ENCODE measurements around the gene SGK1.
"Not testable (repeated sequence)": the region's sequence is repeated elsewhere in the genome, so short reads cannot be mapped to it uniquely, and the experiment has no call there.

Gene SGK1

DNA sequence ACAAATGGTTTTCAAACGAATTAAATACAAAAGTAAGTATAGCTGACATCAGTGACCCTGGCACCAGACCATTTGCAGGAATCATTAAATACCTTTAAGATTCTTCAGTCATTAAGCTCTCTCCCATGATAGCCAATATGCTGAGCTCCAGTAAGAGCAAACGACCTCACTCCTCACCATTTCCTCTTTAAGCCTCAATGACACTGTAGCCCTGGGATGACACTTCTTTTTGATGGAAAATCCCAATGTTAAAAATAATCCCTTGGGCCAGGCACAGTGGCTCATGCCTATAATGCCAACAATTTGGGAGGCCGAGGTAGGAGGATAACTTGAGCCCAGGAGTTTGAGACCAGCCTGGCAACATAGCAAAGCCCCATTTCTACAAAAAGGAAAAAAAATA is 3.3 kb upstream of the SGK1 start:
- peaks cover 4% of the 10 kb centered on the region for H3K4me1 ChIP-seq (ENCODE audit: control insufficient read depth, insufficient read depth, low read length)
- no peaks in the 10 kb centered on the region for H3K36me3 ChIP-seq (ENCODE audit: control insufficient read depth in 2 of 2, insufficient read depth in 1 of 2, low read length in 2 of 2)
- ChIA-PET POLR2A (no interaction called here), CTCF (no interaction called here)
- H3K9me3 ChIP-seq (ENCODE audit: control insufficient read depth, insufficient read depth, low read depth, low read length), result no peaks in the 10 kb centered on the region
- H3K4me3 ChIP-seq (ENCODE audit: low read depth, low read length), result no peak overlapping the region
- no peak overlapping the region for H3K27ac ChIP-seq (ENCODE audit: extremely low read depth, low read depth, low read length)
- TF ChIP-seq ZNF121 (tag by site-specific recombination; IDR thresholded peaks at IDR 0.05), result no peak
- TF ChIP-seq ZNF140 (tag by site-specific recombination; IDR thresholded peaks at IDR 0.05), result no peak
- no peak for TF ChIP-seq ZXDB (tag by site-specific recombination; IDR thresholded peaks at IDR 0.05)
- TF ChIP-seq ZFHX2 (tag by site-specific recombination; conservative IDR thresholded peaks at IDR 0.05), result no peak
- TF ChIP-seq, protein P1, sequence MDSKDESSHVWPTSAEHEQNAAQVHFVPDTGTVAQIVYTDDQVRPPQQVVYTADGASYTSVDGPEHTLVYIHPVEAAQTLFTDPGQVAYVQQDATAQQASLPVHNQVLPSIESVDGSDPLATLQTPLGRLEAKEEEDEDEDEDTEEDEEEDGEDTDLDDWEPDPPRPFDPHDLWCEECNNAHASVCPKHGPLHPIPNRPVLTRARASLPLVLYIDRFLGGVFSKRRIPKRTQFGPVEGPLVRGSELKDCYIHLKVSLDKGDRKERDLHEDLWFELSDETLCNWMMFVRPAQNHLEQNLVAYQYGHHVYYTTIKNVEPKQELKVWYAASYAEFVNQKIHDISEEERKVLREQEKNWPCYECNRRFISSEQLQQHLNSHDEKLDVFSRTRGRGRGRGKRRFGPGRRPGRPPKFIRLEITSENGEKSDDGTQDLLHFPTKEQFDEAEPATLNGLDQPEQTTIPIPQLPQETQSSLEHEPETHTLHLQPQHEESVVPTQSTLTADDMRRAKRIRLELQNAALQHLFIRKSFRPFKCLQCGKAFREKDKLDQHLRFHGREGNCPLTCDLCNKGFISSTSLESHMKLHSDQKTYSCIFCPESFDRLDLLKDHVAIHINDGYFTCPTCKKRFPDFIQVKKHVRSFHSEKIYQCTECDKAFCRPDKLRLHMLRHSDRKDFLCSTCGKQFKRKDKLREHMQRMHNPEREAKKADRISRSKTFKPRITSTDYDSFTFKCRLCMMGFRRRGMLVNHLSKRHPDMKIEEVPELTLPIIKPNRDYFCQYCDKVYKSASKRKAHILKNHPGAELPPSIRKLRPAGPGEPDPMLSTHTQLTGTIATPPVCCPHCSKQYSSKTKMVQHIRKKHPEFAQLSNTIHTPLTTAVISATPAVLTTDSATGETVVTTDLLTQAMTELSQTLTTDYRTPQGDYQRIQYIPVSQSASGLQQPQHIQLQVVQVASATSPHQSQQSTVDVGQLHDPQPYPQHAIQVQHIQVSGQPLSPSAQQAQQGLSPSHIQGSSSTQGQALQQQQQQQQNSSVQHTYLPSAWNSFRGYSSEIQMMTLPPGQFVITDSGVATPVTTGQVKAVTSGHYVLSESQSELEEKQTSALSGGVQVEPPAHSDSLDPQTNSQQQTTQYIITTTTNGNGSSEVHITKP (tag by site-specific recombination; IDR thresholded peaks at IDR 0.05), result no peak
- TF ChIP-seq SP2 (tag by site-specific recombination; IDR thresholded peaks at IDR 0.05), result no peak
- TF ChIP-seq ZNF324 (tag by site-specific recombination; IDR thresholded peaks at IDR 0.05), result no peak
- TF ChIP-seq ZNF169 (tag by site-specific recombination; IDR thresholded peaks at IDR 0.05), result no peak
- TF ChIP-seq SCRT1 (tag by site-specific recombination; IDR thresholded peaks at IDR 0.05; ENCODE audit: borderline replicate concordance), result no peak
- no peak for TF ChIP-seq ZNF830 (tag by site-specific recombination; IDR thresholded peaks at IDR 0.05; ENCODE audit: low read depth)
- TF ChIP-seq, protein P2, sequence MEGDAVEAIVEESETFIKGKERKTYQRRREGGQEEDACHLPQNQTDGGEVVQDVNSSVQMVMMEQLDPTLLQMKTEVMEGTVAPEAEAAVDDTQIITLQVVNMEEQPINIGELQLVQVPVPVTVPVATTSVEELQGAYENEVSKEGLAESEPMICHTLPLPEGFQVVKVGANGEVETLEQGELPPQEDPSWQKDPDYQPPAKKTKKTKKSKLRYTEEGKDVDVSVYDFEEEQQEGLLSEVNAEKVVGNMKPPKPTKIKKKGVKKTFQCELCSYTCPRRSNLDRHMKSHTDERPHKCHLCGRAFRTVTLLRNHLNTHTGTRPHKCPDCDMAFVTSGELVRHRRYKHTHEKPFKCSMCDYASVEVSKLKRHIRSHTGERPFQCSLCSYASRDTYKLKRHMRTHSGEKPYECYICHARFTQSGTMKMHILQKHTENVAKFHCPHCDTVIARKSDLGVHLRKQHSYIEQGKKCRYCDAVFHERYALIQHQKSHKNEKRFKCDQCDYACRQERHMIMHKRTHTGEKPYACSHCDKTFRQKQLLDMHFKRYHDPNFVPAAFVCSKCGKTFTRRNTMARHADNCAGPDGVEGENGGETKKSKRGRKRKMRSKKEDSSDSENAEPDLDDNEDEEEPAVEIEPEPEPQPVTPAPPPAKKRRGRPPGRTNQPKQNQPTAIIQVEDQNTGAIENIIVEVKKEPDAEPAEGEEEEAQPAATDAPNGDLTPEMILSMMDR (tag by site-specific recombination; IDR thresholded peaks at IDR 0.05), result no peak
- no peak for TF ChIP-seq ZNF791 (tag by site-specific recombination; IDR thresholded peaks at IDR 0.05)
- TF ChIP-seq ZBTB1 (tag by site-specific recombination; IDR thresholded peaks at IDR 0.05), result no peak
- TF ChIP-seq, protein P3, sequence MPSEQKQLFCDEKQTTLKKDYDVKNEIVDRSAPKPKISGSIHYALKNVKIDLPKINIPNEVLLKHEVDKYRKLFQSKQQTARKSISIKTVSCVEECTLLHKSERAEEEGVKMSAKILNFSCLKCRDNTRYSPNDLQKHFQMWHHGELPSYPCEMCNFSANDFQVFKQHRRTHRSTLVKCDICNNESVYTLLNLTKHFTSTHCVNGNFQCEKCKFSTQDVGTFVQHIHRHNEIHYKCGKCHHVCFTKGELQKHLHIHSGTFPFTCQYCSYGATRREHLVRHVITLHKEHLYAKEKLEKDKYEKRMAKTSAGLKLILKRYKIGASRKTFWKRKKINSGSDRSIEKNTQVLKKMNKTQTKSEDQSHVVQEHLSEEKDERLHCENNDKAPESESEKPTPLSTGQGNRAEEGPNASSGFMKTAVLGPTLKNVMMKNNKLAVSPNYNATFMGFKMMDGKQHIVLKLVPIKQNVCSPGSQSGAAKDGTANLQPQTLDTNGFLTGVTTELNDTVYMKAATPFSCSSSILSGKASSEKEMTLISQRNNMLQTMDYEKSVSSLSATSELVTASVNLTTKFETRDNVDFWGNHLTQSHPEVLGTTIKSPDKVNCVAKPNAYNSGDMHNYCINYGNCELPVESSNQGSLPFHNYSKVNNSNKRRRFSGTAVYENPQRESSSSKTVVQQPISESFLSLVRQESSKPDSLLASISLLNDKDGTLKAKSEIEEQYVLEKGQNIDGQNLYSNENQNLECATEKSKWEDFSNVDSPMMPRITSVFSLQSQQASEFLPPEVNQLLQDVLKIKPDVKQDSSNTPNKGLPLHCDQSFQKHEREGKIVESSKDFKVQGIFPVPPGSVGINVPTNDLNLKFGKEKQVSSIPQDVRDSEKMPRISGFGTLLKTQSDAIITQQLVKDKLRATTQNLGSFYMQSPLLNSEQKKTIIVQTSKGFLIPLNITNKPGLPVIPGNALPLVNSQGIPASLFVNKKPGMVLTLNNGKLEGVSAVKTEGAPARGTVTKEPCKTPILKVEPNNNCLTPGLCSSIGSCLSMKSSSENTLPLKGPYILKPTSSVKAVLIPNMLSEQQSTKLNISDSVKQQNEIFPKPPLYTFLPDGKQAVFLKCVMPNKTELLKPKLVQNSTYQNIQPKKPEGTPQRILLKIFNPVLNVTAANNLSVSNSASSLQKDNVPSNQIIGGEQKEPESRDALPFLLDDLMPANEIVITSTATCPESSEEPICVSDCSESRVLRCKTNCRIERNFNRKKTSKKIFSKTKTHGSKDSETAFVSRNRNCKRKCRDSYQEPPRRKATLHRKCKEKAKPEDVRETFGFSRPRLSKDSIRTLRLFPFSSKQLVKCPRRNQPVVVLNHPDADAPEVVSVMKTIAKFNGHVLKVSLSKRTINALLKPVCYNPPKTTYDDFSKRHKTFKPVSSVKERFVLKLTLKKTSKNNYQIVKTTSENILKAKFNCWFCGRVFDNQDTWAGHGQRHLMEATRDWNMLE (tag by site-specific recombination; conservative IDR thresholded peaks at IDR 0.05; ENCODE audit: low read depth), result no peak
- no peak for TF ChIP-seq KLF1 (tag by site-specific recombination; IDR thresholded peaks at IDR 0.05)
- TF ChIP-seq, protein P4, sequence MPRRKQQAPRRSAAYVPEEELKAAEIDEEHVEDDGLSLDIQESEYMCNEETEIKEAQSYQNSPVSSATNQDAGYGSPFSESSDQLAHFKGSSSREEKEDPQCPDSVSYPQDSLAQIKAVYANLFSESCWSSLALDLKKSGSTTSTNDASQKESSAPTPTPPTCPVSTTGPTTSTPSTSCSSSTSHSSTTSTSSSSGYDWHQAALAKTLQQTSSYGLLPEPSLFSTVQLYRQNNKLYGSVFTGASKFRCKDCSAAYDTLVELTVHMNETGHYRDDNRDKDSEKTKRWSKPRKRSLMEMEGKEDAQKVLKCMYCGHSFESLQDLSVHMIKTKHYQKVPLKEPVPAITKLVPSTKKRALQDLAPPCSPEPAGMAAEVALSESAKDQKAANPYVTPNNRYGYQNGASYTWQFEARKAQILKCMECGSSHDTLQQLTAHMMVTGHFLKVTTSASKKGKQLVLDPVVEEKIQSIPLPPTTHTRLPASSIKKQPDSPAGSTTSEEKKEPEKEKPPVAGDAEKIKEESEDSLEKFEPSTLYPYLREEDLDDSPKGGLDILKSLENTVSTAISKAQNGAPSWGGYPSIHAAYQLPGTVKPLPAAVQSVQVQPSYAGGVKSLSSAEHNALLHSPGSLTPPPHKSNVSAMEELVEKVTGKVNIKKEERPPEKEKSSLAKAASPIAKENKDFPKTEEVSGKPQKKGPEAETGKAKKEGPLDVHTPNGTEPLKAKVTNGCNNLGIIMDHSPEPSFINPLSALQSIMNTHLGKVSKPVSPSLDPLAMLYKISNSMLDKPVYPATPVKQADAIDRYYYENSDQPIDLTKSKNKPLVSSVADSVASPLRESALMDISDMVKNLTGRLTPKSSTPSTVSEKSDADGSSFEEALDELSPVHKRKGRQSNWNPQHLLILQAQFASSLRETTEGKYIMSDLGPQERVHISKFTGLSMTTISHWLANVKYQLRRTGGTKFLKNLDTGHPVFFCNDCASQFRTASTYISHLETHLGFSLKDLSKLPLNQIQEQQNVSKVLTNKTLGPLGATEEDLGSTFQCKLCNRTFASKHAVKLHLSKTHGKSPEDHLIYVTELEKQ (tag by site-specific recombination; IDR thresholded peaks at IDR 0.05; ENCODE audit: borderline replicate concordance), result no peak

DNA sequence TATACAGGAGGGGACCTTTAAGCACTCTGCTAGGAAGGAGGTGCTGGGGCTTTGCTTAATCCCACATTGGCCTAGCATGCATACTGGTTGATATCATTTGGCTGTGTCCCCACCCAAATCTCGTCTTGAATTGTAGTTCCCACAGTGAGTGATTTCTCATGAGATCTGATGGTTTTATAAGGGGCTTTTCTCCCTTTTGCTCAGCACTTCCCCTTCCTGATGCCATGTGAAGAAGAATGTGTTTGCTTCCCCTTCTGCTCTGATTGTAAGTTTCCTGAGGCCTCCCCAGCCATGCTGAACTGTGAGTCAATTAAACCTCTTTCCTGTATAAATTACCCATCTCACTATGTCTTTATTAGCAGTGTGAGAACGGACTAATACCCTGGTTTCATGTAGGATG is 1.8 kb upstream of the SGK1 start:
- H3K4me1 ChIP-seq (ENCODE audit: control insufficient read depth, insufficient read depth, low read length); H3K27ac ChIP-seq (ENCODE audit: extremely low read depth, low read depth, low read length); POLR2A ChIA-PET; H3K9me3 ChIP-seq (ENCODE audit: control insufficient read depth, insufficient read depth, low read depth, low read length); H3K36me3 ChIP-seq (ENCODE audit: control insufficient read depth in 2 of 2, insufficient read depth in 1 of 2, low read length in 2 of 2); H3K4me3 ChIP-seq (ENCODE audit: low read depth, low read length): not testable (repeated sequence)
- CTCF ChIA-PET, result interaction anchor here (0.6 kb wide), 1 partner anchor 20 kb away, joined by 3 read pairs; no protein-coding TSS in a partner anchor

Data from HEK293 (cell line).